IMR-90 (cell line): ENCODE measurements around the gene TYMS.

Experiments used
- CHD1 ChIP-seq: IDR thresholded peaks from 2 replicates; pipeline ENCODE4 v1.6.1; 2012; ENCODE audit warnings: low read depth, low read length, improper control_type of control experiment
- CTCF ChIP-seq: conservative IDR thresholded peaks from 2 replicates; pipeline ENCODE4 v1.5.1; 2012; ENCODE audit warnings: mild to moderate bottlenecking, low read depth, low read length, improper control_type of control experiment
- POLR2A ChIP-seq: IDR thresholded peaks from 2 replicates; pipeline ENCODE4 v1.6.1; 2012; ENCODE audit warnings: mild to moderate bottlenecking, low read depth, low read length
- RAD21 ChIP-seq: IDR thresholded peaks from 2 replicates; pipeline ENCODE4 v1.6.1; 2012; ENCODE audit warnings: low read length, improper control_type of control experiment
- RCOR1 ChIP-seq: IDR thresholded peaks from 2 replicates; pipeline ENCODE4 v1.6.1; 2012; ENCODE audit warnings: mild to moderate bottlenecking, low read length, improper control_type of control experiment; ENCODE audit not compliant: insufficient replicate concordance
- RFX5 ChIP-seq: IDR thresholded peaks from 2 replicates; pipeline ENCODE4 v1.8.0; 2012; ENCODE audit warnings: low read depth, mild to moderate bottlenecking, low read length, moderate library complexity
- SMC3 ChIP-seq: fragments of 150-350 bp; IDR thresholded peaks from 2 replicates; pipeline ENCODE4 v1.6.1; 2016; ENCODE audit warnings: low read depth, mild to moderate bottlenecking, antibody characterized with exemption, low read length, moderate library complexity
- TF ChIP-seq, protein P1 (sequence below): fragments of 150-350 bp; IDR thresholded peaks from 2 replicates; pipeline ENCODE4 v1.6.1; 2017; ENCODE audit warnings: mild to moderate bottlenecking, antibody characterized with exemption, low read length, low read depth

DNA sequence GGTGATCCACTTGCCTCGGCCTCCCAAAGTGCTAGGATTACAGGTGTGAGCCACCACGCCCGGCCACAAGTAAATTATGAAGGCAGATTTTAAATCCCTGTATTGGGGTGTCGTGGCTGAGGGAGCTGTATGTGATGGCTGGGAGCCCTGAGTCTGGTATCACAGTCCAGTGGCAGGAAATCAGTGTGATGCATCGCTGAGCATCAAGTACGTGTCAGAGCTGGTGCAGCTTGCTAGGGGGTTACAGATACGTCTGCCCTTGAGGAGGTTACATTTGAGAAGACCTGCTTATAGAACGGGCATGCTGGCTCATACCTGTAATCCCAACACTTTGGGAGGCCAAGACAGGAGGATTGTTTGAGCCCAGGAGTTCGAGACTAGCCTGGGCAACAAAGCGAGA is 50.6 kb downstream of the TYMS start:
- no peak for TF ChIP-seq CTCF
- TF ChIP-seq RAD21, result no peak
- TF ChIP-seq, protein P1, sequence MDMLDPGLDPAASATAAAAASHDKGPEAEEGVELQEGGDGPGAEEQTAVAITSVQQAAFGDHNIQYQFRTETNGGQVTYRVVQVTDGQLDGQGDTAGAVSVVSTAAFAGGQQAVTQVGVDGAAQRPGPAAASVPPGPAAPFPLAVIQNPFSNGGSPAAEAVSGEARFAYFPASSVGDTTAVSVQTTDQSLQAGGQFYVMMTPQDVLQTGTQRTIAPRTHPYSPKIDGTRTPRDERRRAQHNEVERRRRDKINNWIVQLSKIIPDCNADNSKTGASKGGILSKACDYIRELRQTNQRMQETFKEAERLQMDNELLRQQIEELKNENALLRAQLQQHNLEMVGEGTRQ, result no peak
- TF ChIP-seq CHD1, result no peak
- no peak for TF ChIP-seq POLR2A
- TF ChIP-seq SMC3, result no peak
- TF ChIP-seq RFX5, result no peak
- TF ChIP-seq RCOR1, result no peak
